H1 (cell line): ENCODE data around the gene CDH26. TPM values are rescaled to one million over a fixed set of nuclear protein-coding genes. Genes with fewer than 3 reads are reported as not detected.

Experiments used
- CTCF ChIA-PET: fragments of 300-600 bp; sonication (Branson Sonifier 250); formaldehyde crosslinking; loops from one replicate; lab custom pipeline; 2021; ENCODE audit not compliant: partially characterized antibody; lab: Charles Lee
- POLR2A ChIA-PET: fragments of 300-600 bp; sonication (Branson Sonifier 250); formaldehyde crosslinking; loops from one replicate; lab custom pipeline; 2021; ENCODE audit warnings: inconsistent platforms; ENCODE audit not compliant: partially characterized antibody; lab: Charles Lee
- DNase-seq, 2 experiments: peaks; one replicate each; pipeline versions ENCODE4 v3.0.0 to v3.0.0-alpha.2; 2010 to 2022; ENCODE audit warnings: low spot score in 2 of 2, low read depth in 1 of 2, mixed read lengths in 1 of 2
- FAIRE-seq: peaks from 2 replicates; lab custom pipeline; 2011; peaks lifted over from hg19 to GRCh38; lab: Jason Lieb, UNC
- H2AFZ ChIP-seq: 2 replicates; pipeline ENCODE4 v1.8.1; 2012; ENCODE audit warnings: low read length, inconsistent platforms
- H2AK5ac ChIP-seq: 2 replicates; pipeline ENCODE4 v1.6.1; 2013; ENCODE audit warnings: low read depth, low read length
- H2BK120ac ChIP-seq: replicated peaks from 2 replicates; pipeline ENCODE3; 2013; ENCODE audit warnings: low read depth, low read length, inconsistent platforms
- H2BK12ac ChIP-seq: 2 replicates; pipeline ENCODE4 v1.6.1; 2013; ENCODE audit warnings: low read depth, low read length
- H2BK15ac ChIP-seq: 2 replicates; pipeline ENCODE4 v1.6.1; 2013; ENCODE audit warnings: low read length
- H2BK20ac ChIP-seq: 2 replicates; pipeline ENCODE4 v1.6.1; 2013; ENCODE audit warnings: low read length
- H2BK5ac ChIP-seq: 2 replicates; pipeline ENCODE4 v1.6.1; 2013; ENCODE audit warnings: low read depth, low read length
- H3K14ac ChIP-seq: 2 replicates; pipeline ENCODE4 v1.6.1; 2013; ENCODE audit warnings: inconsistent platforms; ENCODE audit not compliant: insufficient read length
- H3K18ac ChIP-seq: 2 replicates; pipeline ENCODE4 v1.6.1; 2013; ENCODE audit warnings: low read length; ENCODE audit errors: extremely low read depth
- H3K23ac ChIP-seq: 2 replicates; pipeline ENCODE4 v1.6.1; 2013; ENCODE audit warnings: inconsistent platforms; ENCODE audit not compliant: insufficient read length
- H3K23me2 ChIP-seq: 2 replicates; pipeline ENCODE4 v1.6.1; 2013; ENCODE audit warnings: low read depth, low read length
- H3K27ac ChIP-seq: 2 replicates; pipeline ENCODE4 v1.6.1; 2011; ENCODE audit warnings: low read depth, low read length, inconsistent platforms
- H3K27me3 ChIP-seq, 4 experiments: replicated peaks in 1 of 4; 1 replicate in 1 of 4; 2 replicates in 3 of 4; pipeline versions ENCODE4 v1.6.1 to v1.8.1; 2011 to 2013; ENCODE audit warnings: low read length in 3 of 4, mild to moderate bottlenecking in 3 of 4, inconsistent platforms in 2 of 4, mixed read lengths in 2 of 4, moderate library complexity in 1 of 4; ENCODE audit not compliant: control insufficient read depth in 3 of 4, insufficient read depth in 3 of 4; ENCODE audit errors: extremely low read depth in 1 of 4
- H3K36me3 ChIP-seq, 4 experiments: 2 replicates each; pipeline versions ENCODE4 v1.6.1 to v1.8.1; 2011 to 2013; ENCODE audit warnings: mild to moderate bottlenecking in 4 of 4, low read length in 3 of 4, moderate library complexity in 2 of 4, control low read depth in 1 of 4, inconsistent platforms in 1 of 4; ENCODE audit not compliant: insufficient read depth in 4 of 4, control insufficient read depth in 2 of 4
- H3K4ac ChIP-seq: replicated peaks from 2 replicates; pipeline ENCODE3; 2013; ENCODE audit warnings: low read length, low read depth, mixed read lengths, inconsistent platforms; ENCODE audit not compliant: insufficient read length
- H3K4me1 ChIP-seq, 4 experiments: replicated peaks in 1 of 4; 1 replicate in 1 of 4; 2 replicates in 3 of 4; pipeline versions ENCODE4 v1.6.1 to v1.8.1; 2011 to 2013; ENCODE audit warnings: low read length in 3 of 4, inconsistent platforms in 2 of 4, mixed read lengths in 1 of 4; ENCODE audit not compliant: insufficient read depth in 4 of 4, control insufficient read depth in 3 of 4
- H3K4me2 ChIP-seq, 2 experiments: 2 replicates each; pipeline versions ENCODE4 v1.6.1 to v1.8.1; 2011 to 2013; ENCODE audit warnings: low read depth in 2 of 2, low read length in 2 of 2, control low read depth in 1 of 2, inconsistent platforms in 1 of 2, mild to moderate bottlenecking in 1 of 2; ENCODE audit not compliant: insufficient read depth in 1 of 2
- H3K4me3 ChIP-seq, 4 experiments: fragments of 200-600, 300-600 bp in 1 of 4; sonication (generic), shearing (Covaris generic), sonication (Bioruptor Twin) in 1 of 4; 2 replicates each; pipeline versions ENCODE4 v1.5.1 to v1.8.1; 2011 to 2016; ENCODE audit warnings: low read length in 4 of 4, low read depth in 3 of 4, control low read depth in 2 of 4, inconsistent platforms in 2 of 4, mild to moderate bottlenecking in 2 of 4, mixed read lengths in 1 of 4, moderate library complexity in 1 of 4; ENCODE audit not compliant: insufficient read depth in 2 of 4; ENCODE audit errors: extremely low read depth in 1 of 4
- H3K56ac ChIP-seq: replicated peaks from 2 replicates; pipeline ENCODE3; 2013; ENCODE audit warnings: low read depth, mild to moderate bottlenecking, mixed read lengths, low read length, inconsistent platforms; ENCODE audit not compliant: insufficient read length
- H3K79me1 ChIP-seq: 2 replicates; pipeline ENCODE4 v1.6.1; 2013; ENCODE audit warnings: low read depth, low read length, control low read depth
- H3K79me2 ChIP-seq, 2 experiments: 2 replicates each; pipeline versions ENCODE4 v1.6.1 to v1.8.1; 2012 to 2013; ENCODE audit warnings: low read length in 2 of 2, mild to moderate bottlenecking in 2 of 2, inconsistent platforms in 1 of 2; ENCODE audit not compliant: insufficient read depth in 2 of 2, control insufficient read depth in 1 of 2
- H3K9ac ChIP-seq, 4 experiments: replicated peaks in 1 of 4; 1 replicate in 1 of 4; 2 replicates in 3 of 4; pipeline versions ENCODE4 v1.6.1 to v1.8.1; 2011 to 2013; ENCODE audit warnings: low read depth in 3 of 4, low read length in 3 of 4, control low read depth in 2 of 4, mild to moderate bottlenecking in 2 of 4, moderate library complexity in 2 of 4, inconsistent platforms in 1 of 4; ENCODE audit errors: extremely low read depth in 1 of 4
- H3K9me3 ChIP-seq, 2 experiments: 2 replicates each; pipeline versions ENCODE4 v1.6.1 to v1.8.1; 2012 to 2013; ENCODE audit warnings: mild to moderate bottlenecking in 2 of 2, moderate library complexity in 2 of 2, control low read depth in 1 of 2, inconsistent platforms in 1 of 2, low read depth in 1 of 2, low read length in 1 of 2, mixed read lengths in 1 of 2; ENCODE audit not compliant: insufficient read depth in 2 of 2
- H4K20me1 ChIP-seq, 2 experiments: replicated peaks in 1 of 2; 2 replicates each; pipeline versions ENCODE3 to v1.8.1; 2011 to 2013; ENCODE audit warnings: inconsistent platforms in 2 of 2, low read length in 2 of 2, mild to moderate bottlenecking in 1 of 2; ENCODE audit not compliant: insufficient read depth in 2 of 2, control insufficient read depth in 1 of 2
- H4K5ac ChIP-seq: 2 replicates; pipeline ENCODE4 v1.6.1; 2013; ENCODE audit warnings: low read length, low read depth, mixed read lengths, inconsistent platforms; ENCODE audit not compliant: insufficient read length
- H4K8ac ChIP-seq: 2 replicates; pipeline ENCODE4 v1.8.0; 2013; ENCODE audit warnings: mild to moderate bottlenecking, moderate library complexity, low read length, inconsistent platforms; ENCODE audit not compliant: insufficient read depth; ENCODE audit errors: extremely low read depth
- H4K91ac ChIP-seq: replicated peaks from 2 replicates; pipeline ENCODE3; 2013; ENCODE audit warnings: low read length, mixed read lengths, inconsistent platforms; ENCODE audit not compliant: insufficient read length
- ASH2L ChIP-seq: fragments of 200-600, 300-600 bp; sonication (generic); IDR thresholded peaks from one replicate; pipeline ENCODE4 v1.7.1; 2017; ENCODE audit warnings: low read length
- CBX5 ChIP-seq: fragments of 300-800, 300-1000 bp; sonication (generic); IDR thresholded peaks from 2 replicates; pipeline ENCODE4 v1.7.1; 2016; ENCODE audit warnings: antibody characterized with exemption, low read length, low read depth
- CHD1 ChIP-seq: IDR thresholded peaks from 2 replicates; pipeline ENCODE4 v1.6.1; 2012; ENCODE audit warnings: low read depth, low read length, improper control_type of control experiment
- CREB1 ChIP-seq: IDR thresholded peaks from 2 replicates; pipeline ENCODE4 v1.6.1; 2012; ENCODE audit warnings: inconsistent platforms
- HDAC2 ChIP-seq, 2 experiments: fragments of 300-600 bp in 1 of 2; sonication (generic) in 1 of 2; IDR thresholded peaks; 2 replicates each; pipeline ENCODE4 v1.6.1; 2011 to 2012; ENCODE audit warnings: low read depth in 2 of 2, low read length in 2 of 2, mild to moderate bottlenecking in 2 of 2, moderate library complexity in 2 of 2, borderline replicate concordance in 1 of 2, inconsistent platforms in 1 of 2
- NRF1 ChIP-seq: IDR thresholded peaks from 2 replicates; pipeline ENCODE4 v1.6.1; 2011; ENCODE audit warnings: mild to moderate bottlenecking, low read depth, low read length, improper control_type of control experiment
- PHF8 ChIP-seq: fragments of 200-600 bp; sonication (generic); conservative IDR thresholded peaks from 2 replicates; pipeline ENCODE4 v1.7.1; 2012; ENCODE audit warnings: low read depth, mild to moderate bottlenecking, inconsistent platforms, low read length, moderate library complexity
- POU5F1 ChIP-seq: IDR thresholded peaks from 2 replicates; pipeline ENCODE4 v1.6.1; 2011; ENCODE audit warnings: low read depth, mild to moderate bottlenecking, low read length, moderate library complexity
- SIN3A ChIP-seq, 2 experiments: IDR thresholded peaks in 1 of 2; conservative IDR thresholded peaks in 1 of 2; 2 replicates each; pipeline ENCODE4 v1.6.1; 2011 to 2012; ENCODE audit warnings: low read length in 2 of 2, improper control_type of control experiment in 1 of 2, low read depth in 1 of 2, mild to moderate bottlenecking in 1 of 2
- SP4 ChIP-seq: IDR thresholded peaks from 2 replicates; pipeline ENCODE4 v1.6.1; 2012; ENCODE audit warnings: low read length, inconsistent platforms
- TBP ChIP-seq: IDR thresholded peaks from 2 replicates; pipeline ENCODE4 v1.6.1; 2011; ENCODE audit warnings: low read depth, low read length, improper control_type of control experiment
- TEAD4 ChIP-seq: IDR thresholded peaks from 2 replicates; pipeline ENCODE4 v1.6.1; 2012; ENCODE audit warnings: low read depth, low read length, inconsistent platforms, mixed read lengths
- ZNF274 ChIP-seq: IDR thresholded peaks from 2 replicates; pipeline ENCODE4 v1.7.0; 2012; ENCODE audit warnings: low read length, borderline replicate concordance; ENCODE audit errors: extremely low read depth
- WGBS, 2 experiments: shearing (Covaris generic) in 1 of 2; methylation state at CpG; one replicate each; pipeline versions ENCODE4 v1.1.6 to v1.1.7; 2013 to 2015; ENCODE audit warnings: low lambda C conversion rate in 2 of 2, mixed read lengths in 2 of 2, inconsistent platforms in 1 of 2, low coverage in 1 of 2, missing lambda C conversion rate in 1 of 2; ENCODE audit not compliant: insufficient replicate concordance in 2 of 2, insufficient coverage in 1 of 2, insufficient read length in 1 of 2; ENCODE audit errors: extremely low coverage in 1 of 2, missing lambda C conversion rate in 1 of 2; 5-methylcytosine and 5-hydroxymethylcytosine counted together
- polyA plus RNA-seq, 7 experiments: library from polyadenylated mRNA; depleted of rRNA in 3 of 7; stranded (reverse) in 5 of 7; unstranded in 2 of 7; fragments of >200 nt in 5 of 7; fragments of 200-250 nt in 2 of 7; gene quantifications; 1 replicate in 5 of 7; 2 replicates in 1 of 7; 4 replicates in 1 of 7; pipeline versions ENCODE4 v1.2.1 to v1.2.3, GENCODE V29; 2011 to 2013; ENCODE audit warnings: missing spikeins in 2 of 7, mixed read lengths in 2 of 7
- total RNA-seq: library from RNA; stranded (reverse); fragmentation: NEBNext Ultra II Directional; extraction: Animal tissue kit (Norgen Biotek cat#: 25700); gene quantifications from 2 replicates; pipeline ENCODE4 v1.2.1, GENCODE V29; 2021
- TF ChIP-seq, protein P1 (sequence below): IDR thresholded peaks from 2 replicates; pipeline ENCODE4 v1.6.1; 2011; ENCODE audit warnings: low read depth, mild to moderate bottlenecking, low read length; ENCODE audit not compliant: insufficient read depth

CDH26 gene
- total and polyA plus RNA-seq, 2 of the 8 experiments (the other 6 are each of a cell fraction or from before 2014, with no cell fraction given), result 1.5 to 1.7 TPM

DNA sequence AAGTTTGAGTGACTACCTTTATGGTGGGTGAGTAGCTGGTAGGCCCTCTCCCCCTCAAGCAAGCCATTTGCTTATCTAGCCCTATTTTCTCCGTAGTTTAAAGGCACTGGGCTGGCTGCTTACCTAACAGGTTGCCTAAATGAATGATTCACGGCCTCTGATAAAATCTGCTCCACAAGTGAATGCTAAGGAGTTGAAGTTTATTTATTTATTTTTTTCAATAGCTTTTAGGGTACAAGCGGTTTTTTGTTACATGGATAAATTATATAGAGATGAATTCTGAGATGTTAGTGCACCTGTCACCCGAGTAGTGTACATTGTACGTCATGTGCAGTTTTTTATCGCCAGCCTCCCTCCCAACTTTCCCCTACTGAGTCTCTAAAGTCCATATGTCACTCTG is 8.3 kb upstream of the CDH26 start:
- H3K4me1 ChIP-seq, result no peaks in the 10 kb centered on the region
- H2AFZ ChIP-seq, result no peak overlapping the region
- H2BK120ac ChIP-seq, result no peak overlapping the region
- H3K27me3 ChIP-seq, result no peaks in the 10 kb centered on the region
- H3K23ac ChIP-seq, result no peak overlapping the region
- DNase-seq (no peak), FAIRE-seq (no peak)
- no peak overlapping the region for H3K18ac ChIP-seq
- H4K5ac ChIP-seq, result no peak overlapping the region
- H3K4ac ChIP-seq, result no peak overlapping the region
- H3K79me1 ChIP-seq, result no peaks in the 10 kb centered on the region
- H2BK5ac ChIP-seq, result no peak overlapping the region
- CTCF ChIA-PET, result interaction anchor here (0.8 to 4.8 kb wide), 13 partner anchors 9 to 504 kb away, joined by 3 to 19 read pairs (median 6); partner anchors contain the start of genes CDH26, FAM217B and PPP1R3D
- no peak overlapping the region for H2BK15ac ChIP-seq
- no peaks in the 10 kb centered on the region for H3K23me2 ChIP-seq
- H3K9me3 ChIP-seq, result no peaks in the 10 kb centered on the region
- 0 out of 4 replicates have a peak, but pooled peaks cover 0 to 3% of the 10 kb centered on the region in 2 experiments for H3K79me2 ChIP-seq
- TF ChIP-seq SIN3A (conservative IDR thresholded peaks at IDR 0.05 in 1 of 2, IDR thresholded peaks at IDR 0.05 in 1 of 2; ENCODE audit: low read depth in 1 of 2, low read length in 2 of 2) (no peak), TBP (no peak), NRF1 (no peak), CBX5 (no peak), SP4 (no peak), POU5F1 (no peak), ASH2L (no peak), CREB1 (no peak), HDAC2 (IDR thresholded peaks at IDR 0.05; ENCODE audit: borderline replicate concordance in 1 of 2, low read depth in 2 of 2, low read length in 2 of 2) (no peak), ZNF274 (no peak), PHF8 (no peak), TEAD4 (no peak), CHD1 (no peak)
- TF ChIP-seq, protein P1, sequence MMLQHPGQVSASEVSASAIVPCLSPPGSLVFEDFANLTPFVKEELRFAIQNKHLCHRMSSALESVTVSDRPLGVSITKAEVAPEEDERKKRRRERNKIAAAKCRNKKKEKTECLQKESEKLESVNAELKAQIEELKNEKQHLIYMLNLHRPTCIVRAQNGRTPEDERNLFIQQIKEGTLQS, result no peak
- WGBS, 2 experiments, result 95% methylated on average over 6 of the region's 6 CpGs; no CpG with 5 or more reads in 1 of the 2 experiments
- H3K4me3 ChIP-seq, result no peak overlapping the region
- H3K9ac ChIP-seq, result no peak overlapping the region
- peaks cover 0 to 2% of the 10 kb centered on the region in 2 experiments for H4K20me1 ChIP-seq
- no peak overlapping the region for H4K91ac ChIP-seq
- H2BK20ac ChIP-seq, result no peak overlapping the region
- POLR2A ChIA-PET, result interaction anchor here (1.0 kb wide), 1 partner anchor 10 kb away, joined by 3 read pairs; the partner anchor contains the start of genes FAM217B and PPP1R3D
- H3K4me2 ChIP-seq, result no peak overlapping the region
- peaks cover 0 to under 1% (median 0%) of the 10 kb centered on the region in 4 experiments; a peak in 1 of 8 replicates for H3K36me3 ChIP-seq
- H3K56ac ChIP-seq, result no peak overlapping the region
- H3K14ac ChIP-seq, result no peak overlapping the region
- H2AK5ac ChIP-seq, result no peak overlapping the region
- H4K8ac ChIP-seq, result no peak overlapping the region
- H2BK12ac ChIP-seq, result no peak overlapping the region
- no peak overlapping the region for H3K27ac ChIP-seq
